DLD1 (cell line): ENCODE results near the gene CLMP.
"Not testable (repeated sequence)": the region's sequence is repeated elsewhere in the genome, so short reads cannot be mapped to it uniquely, and the experiment has no call there.

ENCODE experiments used
- in situ Hi-C: cut with HindIII; loops from 2 replicates; pipeline ENCODE4 v1.10.0; 2017; ENCODE audit warnings: low sequenced_read_pairs

CLMP gene

DNA sequence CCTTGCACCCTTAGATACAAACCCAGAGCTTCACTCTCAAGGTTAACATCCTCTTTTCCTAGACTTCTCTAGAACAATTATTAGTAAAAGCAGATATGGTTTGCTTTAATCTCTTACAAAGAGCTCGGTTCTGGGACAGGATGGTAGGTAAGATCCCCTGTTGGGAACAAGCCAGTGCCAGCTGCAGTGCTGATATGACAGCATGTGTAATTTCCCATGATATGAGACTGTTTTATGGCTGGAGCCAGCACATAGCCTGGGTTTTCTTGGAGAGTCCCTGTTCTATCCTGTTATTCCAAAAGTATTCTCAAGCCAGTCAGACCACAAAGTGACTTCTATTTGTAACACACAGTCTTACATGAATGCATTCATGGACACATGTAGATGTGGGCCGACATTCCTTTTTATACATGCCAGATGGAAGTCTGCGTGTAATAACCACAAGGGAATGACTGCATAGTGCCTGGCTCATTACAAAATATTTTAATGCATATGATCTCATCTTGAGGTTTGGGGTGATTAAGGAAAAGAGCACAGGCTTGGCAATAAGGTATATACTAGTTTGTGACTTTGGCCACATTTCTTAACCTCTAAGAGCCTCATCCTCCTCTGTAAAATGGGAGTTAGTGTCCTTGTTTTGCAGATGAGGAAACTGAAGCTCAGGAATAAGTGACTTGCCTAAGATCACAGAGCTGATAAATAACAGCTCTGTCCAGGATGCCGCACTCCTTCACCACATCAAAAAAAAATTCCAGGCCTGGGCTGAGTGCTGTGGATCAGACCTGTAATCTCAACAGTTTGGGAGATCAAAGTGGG lies 21.8 kb downstream of the CLMP start:
- in situ Hi-C loops: no loop called here

DNA sequence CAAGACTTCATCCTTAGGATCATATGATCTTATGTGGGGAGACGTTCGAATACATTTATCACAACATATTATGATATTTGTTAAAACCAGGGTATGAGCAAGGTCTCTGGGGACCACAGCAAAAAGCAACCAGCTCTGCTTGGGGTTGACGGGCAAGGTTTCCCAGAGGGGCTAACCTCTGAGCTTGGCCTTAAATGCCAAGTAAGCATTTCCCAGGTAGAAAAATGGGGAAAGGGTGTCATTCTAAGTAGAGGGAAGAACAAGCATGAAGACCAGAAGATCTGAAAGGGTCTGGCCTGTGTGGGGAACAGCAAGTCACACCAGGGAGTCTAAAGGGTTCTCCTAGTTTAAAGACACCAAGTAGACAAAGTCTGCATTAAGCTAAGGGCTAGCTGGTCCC lies 24.1 kb downstream of the CLMP start:
- in situ Hi-C loops: no loop called here

DNA sequence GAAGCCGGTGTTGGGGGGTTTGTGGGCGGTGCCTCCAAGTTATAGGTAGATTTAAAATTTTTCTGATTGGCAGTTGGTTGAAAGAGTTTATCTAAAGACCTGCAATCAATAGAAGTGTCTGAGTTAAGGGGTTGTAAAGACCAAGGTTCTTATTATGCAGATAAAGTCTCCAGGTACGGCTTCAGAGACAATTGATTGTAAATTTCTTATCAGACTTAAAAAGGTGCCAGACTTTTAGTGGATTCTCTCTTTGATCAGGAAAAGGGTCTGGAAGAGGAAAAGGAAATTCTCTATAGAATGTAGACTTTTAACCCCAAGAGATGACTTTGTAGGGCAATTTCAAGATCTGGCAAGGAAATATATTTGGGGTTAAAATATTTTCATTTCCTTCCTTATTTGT lies 25.2 kb downstream of the CLMP start:
- in situ Hi-C loops: no loop called here

DNA sequence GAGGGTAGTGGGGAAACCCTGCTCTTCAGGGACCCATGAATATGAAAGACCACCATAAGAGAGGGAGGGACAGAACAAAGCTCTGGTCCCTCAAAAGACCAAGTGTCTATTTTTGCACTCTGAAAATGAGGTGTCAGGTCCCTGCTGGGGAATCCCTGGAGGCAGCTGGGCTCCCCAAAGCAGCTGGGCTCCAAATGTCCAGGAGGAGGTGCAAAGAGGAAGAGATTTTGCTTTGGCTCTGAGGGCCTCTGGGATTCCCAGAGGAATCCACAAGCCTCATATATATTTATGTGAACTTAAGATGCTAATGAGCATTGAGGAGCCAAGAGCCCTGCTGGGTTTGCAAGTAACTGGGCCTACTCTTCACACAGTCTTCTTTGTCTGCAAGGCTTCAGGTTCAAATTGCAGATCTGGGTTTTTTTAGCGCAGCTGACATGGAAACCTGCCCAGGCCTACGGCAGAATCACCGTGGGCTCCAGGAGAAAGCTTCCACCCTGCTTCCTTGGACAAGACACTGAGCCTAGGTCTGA lies 26.0 kb downstream of the CLMP start:
- in situ Hi-C loops: no loop called here

DNA sequence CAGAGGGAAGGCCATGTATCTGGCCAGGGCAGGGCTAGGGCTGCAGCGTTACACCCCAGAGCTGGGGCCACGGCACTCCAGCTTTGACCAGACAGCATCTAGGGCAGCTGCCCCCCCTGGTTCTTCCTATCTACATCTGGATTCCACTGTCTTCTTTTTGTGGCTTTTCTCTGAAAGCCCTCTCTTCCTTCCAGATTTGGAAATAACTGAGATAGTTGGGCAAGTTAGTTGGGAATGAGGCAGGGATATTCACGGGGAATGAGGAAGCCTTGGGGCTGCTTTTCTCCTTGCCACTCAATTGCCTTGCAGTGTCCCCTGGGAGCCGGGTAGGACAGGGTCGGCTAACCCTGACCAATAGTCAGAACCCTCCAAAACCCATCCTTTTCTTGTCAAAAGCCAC lies 26.8 kb downstream of the CLMP start:
- in situ Hi-C loops: no loop called here

DNA sequence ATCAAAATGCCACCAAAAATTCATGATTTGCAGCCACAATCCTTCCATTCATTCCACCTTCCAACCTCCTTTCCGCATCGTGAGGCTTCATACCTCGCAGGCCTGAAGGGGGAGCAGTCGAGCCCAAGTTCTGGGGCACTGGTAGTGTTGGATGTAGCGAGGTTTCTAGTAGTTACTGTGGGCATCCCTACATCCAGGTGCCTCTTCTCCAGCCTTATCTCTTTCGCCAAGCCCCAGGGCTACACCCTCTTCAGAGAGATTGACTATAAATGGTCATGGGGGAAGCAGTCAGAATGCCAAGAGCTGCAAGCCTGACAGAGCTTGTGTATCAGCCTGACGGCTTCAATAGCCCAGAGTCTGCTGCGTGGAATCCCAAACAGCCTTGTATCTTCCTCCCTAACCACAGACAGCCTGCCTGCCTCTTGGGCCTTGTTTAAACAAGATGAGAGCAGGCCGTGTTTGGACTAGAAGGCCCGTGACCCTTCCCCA lies 28.9 kb downstream of the CLMP start:
- in situ Hi-C loops: no loop called here

DNA sequence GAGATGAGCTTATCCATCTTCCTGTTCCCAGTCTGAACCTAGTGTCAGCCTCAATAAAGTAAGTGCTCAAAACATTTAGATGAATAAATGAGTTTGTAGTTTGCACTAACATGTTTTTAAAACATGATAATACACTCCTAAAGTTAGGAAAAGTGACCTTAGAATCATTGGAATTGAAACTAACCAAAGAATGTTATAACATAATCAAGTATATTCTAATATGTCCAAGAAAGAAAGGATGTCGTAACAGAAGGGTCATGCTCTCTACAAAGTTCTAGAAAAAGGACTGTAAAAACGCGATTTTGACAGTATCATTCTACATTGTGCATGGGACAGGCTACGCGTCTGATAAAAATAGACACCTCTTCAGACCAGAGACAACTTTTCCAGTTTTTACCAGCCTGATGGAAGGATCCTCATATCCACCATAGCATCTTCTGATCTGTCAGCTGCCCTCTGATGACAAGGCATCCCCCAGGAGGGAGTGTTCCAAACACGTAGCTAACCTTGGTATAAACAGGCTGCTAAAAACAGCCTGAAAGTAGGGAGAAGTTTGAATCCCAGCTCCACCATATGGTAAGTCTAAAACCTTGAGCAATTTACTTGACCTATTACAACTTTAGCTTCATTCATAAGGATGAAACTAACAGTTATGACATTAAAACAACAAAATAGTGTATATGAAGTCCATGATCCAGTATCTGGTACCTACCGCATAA lies 30.2 kb downstream of the CLMP start:
- in situ Hi-C loops: no loop called here

DNA sequence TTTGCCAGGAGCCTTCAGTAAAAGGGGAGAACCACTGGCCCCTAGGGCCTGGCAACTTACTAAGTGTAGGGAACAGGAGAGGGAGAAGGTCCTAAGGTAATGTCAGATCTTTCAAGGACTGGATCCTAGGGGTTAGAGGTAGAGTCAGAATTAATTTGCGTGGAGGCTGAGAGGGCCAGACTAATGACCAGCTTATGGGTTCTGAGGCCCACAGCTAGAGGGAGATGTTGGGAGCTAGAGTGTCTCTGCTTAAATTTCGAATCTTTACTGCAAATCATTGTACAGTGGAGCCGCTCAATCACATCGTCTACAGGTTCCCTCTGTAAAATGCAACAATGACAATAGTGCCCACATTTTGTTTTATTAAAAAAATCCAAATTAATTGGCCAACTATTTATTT lies 31.4 kb downstream of the CLMP start:
- in situ Hi-C loops: no loop called here

DNA sequence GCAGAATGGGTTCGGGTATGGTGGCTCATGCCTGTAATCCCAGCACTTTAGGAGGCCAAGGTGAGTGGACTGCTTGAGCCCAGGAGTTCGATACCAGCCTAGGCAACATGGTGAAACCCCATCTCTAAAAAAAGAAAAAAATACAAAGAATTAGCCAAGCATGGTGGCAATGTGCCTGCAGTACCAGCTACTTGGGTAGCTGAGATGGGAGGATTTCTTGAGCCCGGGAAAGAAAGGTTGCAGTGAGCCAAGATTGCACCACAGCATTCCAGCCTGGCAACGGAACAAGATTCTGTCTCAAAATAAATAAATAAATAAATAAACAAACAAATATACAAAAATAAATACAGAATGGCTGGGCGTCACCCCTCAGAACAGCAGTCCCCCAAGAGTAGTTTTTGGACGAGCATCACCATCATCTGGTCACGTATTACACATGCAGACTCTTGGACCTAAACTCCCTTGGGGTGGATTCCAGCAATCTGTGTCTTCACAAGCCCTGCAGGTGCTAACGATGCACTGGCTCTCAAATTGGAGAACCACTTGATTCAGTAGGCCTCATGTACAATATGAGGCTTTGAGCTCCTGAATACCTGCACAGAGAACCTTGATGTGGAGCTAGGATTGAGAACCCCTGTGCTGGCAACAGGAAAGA lies 33.5 kb downstream of the CLMP start:
- in situ Hi-C loops: no loop called here

DNA sequence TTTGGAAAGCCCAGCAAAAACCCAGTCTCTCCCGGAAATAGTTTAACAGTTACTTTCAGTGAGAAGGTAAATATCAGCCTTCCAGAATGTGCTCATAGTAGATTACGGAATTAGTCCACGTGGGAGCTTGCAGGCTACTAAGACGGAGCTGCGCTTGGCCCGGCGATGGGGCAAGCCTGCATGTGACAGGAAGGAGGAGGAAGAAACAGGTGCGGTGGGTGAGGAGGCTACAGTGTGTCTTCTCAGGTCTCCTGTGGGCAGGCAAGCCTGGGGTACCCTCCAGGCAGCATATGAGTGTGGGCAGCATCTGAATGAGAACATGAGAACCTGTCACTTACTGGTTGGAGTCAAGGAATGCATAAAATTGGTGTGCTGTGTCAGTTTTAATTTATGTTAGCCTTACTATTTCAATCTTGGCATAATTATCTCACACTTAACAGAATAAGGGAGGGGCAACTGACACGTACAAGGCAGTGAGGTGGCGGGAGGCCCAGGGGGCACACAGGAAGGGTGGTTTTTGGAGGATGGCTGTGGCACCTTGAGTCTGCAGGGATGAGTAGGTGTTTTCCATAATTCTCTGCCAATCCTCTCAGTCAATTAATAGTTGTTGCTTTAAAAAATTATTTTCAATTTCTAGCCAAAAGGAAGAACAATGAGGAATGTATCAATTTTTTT lies 35.7 kb downstream of the CLMP start:
- in situ Hi-C loops: no loop called here

DNA sequence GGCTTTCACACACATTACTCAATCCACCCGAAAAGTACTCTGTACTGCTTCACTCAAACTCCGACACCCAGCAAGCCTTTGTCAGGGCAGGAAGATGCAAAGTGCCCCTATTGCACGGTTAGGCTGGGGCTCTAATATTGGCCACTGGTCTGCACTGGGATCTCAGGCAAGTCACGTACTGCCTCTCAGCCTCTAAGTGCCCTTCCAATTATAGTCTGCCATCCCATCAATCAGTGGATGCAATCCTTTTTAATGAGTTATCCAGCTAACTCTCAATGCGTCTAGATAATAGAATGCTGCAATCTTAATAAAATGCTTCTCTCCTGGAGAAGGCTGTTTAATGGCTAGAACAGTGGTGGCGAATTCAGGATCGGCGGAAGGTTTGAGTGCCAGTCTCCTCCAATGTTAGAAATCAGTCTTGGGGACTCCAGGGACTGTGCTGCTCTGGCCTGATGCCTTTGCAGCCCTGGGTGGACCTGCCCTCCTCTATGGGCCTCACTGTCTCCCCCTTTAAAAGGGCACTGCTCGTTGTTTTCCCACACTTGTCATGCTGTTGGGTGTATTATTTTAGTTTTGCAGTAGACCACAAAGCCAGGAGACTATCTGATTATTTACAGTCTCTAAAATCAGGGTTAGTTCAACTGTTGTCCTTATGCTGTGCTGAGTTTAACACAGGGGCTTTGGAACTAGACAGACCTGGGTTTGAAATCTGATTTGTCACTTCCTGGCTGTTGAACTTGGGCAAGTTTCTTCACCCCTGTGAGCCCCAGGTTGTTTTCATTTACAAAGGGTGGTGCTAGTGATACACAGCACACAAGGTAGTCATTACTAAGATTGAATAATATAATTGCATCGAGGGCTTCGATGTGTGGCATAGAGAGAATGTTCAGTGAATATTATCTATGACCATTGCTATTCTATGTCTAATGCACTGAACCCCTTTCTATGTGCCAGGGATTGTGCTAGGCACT lies 36.7 kb downstream of the CLMP start:
- in situ Hi-C loops: no loop called here

DNA sequence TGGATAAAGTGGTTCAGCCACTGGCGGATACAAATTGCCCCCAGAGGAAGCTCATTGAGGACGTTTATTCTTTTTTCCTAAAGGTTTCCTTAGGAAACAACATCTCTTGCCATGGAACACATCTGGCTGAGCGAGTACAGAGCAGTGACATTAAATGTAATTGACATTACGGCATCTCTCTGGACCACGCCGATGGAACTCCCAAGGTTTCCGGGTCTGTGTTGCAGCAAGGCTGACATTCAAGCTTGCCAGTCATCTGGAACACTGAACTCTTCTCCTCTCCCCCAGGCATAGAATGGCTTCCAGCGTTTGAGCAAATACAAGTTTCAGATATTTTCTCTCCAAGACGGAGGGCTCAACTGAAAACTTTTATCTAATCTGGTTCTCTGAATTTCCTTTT lies 42.1 kb downstream of the CLMP start:
- in situ Hi-C loops: no loop called here

DNA sequence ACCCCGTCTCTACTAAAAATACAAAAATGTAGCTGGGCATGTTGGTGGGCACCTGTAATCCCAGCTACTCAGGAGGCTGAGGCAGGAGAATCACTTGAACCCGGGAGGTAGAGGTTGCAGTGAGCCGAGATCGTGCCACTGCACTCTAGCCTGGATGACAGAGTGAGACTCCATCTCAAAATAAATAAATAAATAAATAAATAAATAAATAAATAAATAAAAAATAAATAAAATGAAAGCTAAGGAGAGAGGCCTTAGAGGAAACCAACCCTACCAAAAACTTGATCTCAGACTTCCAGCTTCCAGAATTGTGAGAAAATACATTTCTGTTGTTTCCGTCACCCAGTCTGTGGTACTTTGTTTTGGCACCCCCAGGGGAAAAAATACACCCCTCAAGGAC lies 42.7 kb downstream of the CLMP start:
- in situ Hi-C loops: not testable (repeated sequence)

DNA sequence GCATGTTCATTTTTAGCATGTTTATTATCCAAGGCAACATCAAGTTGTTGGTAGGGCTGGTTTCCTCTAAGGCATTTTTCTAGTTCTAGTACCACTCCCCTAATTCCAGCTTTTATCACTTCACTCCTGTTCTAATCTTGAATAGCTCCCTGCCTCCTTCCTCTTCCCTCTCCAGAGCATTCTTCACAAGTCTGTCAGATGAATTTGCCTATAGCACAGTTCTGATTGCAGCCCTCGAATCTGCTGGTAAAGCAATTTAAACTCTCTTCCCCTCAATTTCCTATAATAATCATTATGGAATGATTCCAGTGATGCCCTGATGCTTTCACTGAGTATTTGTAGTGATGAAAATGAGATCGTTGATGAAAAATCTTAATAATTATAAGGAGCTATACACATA lies 43.3 kb downstream of the CLMP start:
- in situ Hi-C loops: no loop called here

DNA sequence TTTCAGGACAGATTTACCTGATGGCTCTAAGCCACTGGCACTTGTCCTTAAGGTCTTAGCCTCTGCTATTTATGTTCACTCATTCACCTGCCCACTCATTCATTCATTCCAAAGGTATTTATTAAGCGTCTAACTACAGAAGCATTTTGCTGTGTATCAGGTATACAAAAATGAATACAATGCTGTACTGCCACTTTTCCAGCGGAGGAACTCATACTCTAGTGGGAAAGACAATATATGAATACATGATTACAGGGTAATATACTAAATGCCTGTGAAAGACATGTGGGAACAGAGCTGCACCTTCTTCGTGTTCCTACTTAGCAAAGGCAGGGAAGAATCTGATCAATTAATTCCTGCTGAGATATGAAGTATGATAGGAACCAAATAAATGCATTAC lies 43.7 kb downstream of the CLMP start:
- in situ Hi-C loops: no loop called here

DNA sequence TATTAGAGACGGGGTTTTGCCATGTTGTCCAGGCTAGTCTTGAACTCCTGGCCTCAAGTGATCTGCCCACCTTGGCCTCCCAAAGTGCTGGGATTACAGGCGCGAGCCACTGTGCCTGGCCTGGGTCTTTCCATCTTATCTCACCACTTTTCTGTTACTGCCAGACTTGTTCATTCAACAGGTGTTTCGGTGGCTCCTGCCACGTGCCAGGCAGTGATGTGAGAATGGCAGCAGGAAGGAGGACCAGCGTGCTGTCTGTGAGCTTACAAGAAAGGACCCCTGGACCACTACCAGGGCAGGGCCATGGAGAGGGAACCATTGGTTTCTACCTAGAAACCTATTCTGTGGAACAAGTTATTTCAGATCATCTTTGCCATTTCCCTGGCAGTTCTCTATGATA lies 44.2 kb downstream of the CLMP start:
- in situ Hi-C loops: no loop called here

DNA sequence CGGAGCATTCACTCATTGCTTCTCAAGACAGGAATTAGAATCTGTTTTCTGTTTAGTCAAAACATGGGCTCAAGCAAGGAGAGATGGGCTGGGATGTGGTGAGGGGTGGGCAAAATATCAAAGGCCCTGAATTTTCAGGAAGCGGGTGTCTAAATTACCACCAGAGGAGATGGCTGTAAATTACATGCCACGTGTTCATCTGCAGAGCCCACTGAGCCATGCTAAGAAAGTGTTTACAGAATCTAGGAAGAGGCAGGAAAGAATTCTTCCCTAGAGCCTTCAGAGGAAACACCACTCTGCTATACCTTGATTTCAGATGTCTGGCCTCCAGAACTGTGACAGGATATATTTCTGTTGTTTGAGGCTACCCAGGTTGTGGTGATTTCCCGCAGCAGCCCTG lies 46.1 kb downstream of the CLMP start:
- in situ Hi-C loops: no loop called here

DNA sequence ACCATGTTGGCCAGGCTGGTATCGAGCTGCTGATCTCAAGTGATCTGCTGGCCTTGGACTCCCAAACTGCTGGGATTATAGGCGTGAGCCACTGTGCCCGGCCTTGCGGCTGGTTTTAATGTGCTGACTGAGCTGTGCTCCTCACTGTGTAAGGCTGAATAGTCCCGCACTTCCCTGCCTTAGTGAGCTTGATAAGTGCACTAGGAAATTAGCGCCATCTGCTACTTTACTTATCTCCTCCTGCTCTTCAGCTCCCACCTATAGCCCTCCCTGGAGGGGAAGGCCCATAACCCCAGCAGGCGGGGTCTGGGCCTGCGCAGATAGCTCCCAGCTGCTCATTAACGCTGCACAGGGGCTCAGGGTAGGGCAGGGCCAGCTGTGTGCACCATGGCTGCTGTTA lies 49.4 kb downstream of the CLMP start:
- in situ Hi-C loops: no loop called here

DNA sequence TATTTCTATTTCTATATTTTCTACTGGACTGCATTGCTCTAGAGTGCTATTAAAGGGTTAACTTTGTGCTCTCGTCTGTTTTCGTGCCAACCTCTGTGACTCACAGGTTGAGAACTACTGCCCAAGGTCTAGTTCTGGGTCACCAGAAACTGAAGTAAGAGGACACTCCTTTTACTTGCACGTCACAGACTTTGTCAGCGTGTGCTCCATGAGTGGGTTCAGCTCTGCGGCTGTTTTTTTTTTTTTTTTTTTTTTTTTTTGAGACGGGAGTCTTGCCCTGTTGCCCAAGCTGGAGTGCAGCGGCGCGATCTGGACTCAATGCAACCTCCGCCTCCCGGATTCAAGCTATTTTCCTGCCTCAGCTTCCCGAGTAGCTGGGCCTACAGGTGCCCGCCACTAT lies 49.8 kb downstream of the CLMP start:
- in situ Hi-C loops: no loop called here

DNA sequence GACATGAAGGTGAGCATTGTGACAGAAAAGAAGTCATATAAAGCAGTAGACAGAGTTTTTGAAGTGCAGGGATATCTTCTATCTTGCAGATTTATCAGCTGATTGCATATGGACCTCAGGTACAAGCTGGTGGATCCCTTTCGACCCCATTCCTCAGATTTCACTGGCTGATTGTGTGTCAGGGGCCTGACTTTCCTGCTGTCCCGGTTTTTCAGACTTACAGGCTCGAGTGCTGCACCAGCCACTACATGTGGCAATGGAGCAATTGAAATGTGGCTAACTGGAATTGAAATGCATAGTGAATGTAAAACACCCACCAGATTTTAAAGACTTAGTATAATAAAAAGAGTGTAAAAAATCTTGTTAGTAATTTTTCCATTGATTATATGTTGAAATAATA lies 50.3 kb downstream of the CLMP start:
- in situ Hi-C loops: no loop called here
